VCaP (cell line): Measurements from ENCODE around the gene KDM6A.

Source experiments
- H3K27ac ChIP-seq: fragments of 450-650 bp; 2 replicates; pipeline ENCODE4 v1.5.1; 2017
- TF ChIP-seq, protein P1 (sequence below): fragments of 450-650 bp; conservative IDR thresholded peaks from 2 replicates; pipeline ENCODE4 v1.5.1; 2017; ENCODE audit warnings: mild to moderate bottlenecking, moderate library complexity

The KDM6A gene

DNA sequence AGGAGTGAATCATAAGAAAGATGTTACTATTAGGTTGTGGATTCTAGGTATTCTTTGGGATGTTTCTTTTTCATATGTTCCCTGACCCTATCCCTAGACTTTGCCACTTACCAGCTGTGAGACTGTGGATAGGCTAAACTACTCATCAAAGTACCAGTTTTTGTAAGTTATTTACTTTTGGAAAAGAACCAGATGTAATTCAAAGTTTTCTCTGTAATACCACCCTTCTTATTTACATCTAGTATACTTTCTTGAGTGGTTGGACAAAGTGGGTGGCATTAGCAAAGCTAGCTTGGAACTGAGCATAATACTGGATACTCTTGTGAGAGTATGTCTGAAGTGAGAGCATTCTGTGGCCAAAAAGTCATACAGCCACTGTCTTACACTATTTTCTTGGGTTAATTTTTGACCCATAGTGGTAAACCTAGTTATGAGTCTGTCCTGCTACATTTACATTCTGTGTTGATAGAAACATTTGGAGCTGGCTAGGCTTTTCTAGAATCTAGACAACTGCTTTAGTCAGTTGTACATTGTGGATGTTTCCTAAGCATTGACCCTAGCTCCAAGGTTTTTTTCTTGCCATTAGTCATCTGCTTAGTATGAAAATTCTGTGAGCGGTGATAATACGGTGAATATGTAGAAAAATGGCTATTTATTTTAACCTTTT, 41.7 kb downstream of the KDM6A start:
- H3K27ac ChIP-seq = no peak overlapping the region
- TF ChIP-seq, protein P1, sequence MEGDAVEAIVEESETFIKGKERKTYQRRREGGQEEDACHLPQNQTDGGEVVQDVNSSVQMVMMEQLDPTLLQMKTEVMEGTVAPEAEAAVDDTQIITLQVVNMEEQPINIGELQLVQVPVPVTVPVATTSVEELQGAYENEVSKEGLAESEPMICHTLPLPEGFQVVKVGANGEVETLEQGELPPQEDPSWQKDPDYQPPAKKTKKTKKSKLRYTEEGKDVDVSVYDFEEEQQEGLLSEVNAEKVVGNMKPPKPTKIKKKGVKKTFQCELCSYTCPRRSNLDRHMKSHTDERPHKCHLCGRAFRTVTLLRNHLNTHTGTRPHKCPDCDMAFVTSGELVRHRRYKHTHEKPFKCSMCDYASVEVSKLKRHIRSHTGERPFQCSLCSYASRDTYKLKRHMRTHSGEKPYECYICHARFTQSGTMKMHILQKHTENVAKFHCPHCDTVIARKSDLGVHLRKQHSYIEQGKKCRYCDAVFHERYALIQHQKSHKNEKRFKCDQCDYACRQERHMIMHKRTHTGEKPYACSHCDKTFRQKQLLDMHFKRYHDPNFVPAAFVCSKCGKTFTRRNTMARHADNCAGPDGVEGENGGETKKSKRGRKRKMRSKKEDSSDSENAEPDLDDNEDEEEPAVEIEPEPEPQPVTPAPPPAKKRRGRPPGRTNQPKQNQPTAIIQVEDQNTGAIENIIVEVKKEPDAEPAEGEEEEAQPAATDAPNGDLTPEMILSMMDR = no peak

- no peak overlapping the region for H3K27ac ChIP-seq
Measured at GRCh38 chrX:44915361-44915868, 42.4 kb downstream of the KDM6A start.

DNA sequence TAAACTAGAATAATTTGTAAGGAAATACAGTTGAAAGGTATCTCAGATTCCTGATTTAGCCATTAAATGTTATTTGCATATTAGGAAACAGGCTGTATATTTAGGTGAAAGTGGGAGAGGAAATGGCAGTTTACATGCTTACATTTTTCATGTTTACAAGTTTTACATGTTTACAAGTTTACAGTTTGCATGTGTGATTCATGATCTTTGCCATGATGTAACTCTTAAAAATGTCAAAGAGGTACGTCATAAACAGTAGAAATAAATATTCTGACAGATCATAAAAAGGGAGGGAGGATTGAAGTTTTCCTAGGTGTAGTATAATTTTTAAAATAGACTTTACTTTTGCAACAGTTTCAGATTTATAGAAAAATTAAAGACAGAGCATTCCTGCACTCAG, 45.7 kb downstream of the KDM6A start:
- TF ChIP-seq, protein P1 = no peak

More at GRCh38 chrX:44915361-44915868, 42.4 kb downstream of the KDM6A start:
- TF ChIP-seq, protein P1 = no peak

DNA sequence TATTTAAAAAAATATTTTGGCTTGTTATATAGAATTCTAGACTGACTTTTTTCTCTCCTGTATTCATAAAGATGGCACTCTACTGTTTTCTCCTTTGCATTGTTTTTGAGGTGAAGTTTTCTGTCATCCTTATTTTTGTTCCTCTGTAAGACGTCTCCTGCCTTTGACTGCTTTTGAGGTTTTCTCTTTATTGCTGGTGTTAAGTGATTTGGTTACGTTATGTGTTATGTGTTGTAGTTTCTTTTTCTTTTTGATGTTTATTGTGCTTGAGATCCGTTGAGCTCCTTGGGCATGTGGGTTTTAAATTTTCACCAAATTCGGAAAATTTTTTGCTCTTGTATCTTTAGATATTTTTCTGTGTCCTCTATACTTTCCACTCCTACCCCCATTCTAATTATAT, 50.0 kb downstream of the KDM6A start:
- TF ChIP-seq, protein P1 = no peak

More for the DNA sequence above, 45.7 kb downstream of the KDM6A start:
- H3K27ac ChIP-seq = no peak overlapping the region; the same call in 1 of the 2 replicates

GRCh38 chrX:44927398-44927797, 54.4 kb downstream of the KDM6A start:
- TF ChIP-seq, protein P1 = no peak
- H3K27ac ChIP-seq = no peak overlapping the region

More for the DNA sequence above, 50.0 kb downstream of the KDM6A start:
- no peak overlapping the region for H3K27ac ChIP-seq

DNA sequence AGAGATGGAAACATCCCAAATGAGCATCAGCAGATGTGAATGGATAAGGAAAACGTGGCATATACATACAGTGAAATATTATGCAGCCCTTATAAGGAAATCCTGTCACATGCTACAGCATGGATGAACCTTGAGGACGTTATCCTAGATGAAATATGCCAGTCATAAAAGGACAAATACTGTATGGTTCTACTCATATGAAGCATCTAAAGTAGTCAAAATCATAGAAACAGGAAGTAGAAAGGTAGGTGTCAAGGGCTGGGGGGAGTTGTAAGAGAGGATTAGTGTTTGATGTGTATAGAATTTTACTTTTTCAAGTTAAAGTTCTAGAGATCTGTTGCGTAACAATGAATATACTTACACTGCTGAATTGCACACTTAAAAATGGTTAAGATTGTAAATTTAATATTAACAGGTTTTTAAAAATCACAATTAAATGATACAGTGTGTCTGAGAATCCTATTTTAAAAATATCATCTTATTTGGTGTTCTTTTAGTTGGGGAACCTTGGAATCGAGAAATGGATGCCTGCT, 58.5 kb downstream of the KDM6A start:
- TF ChIP-seq, protein P1 = no peak

GRCh38 chrX:44935172-44935571, 62.2 kb downstream of the KDM6A start:
- H3K27ac ChIP-seq = no peak overlapping the region
- TF ChIP-seq, protein P1 = no peak

More for the DNA sequence above, 58.5 kb downstream of the KDM6A start:
- H3K27ac ChIP-seq = no peak overlapping the region
